ENCODE data around the gene ZNF236.

The ZNF236 gene

DNA sequence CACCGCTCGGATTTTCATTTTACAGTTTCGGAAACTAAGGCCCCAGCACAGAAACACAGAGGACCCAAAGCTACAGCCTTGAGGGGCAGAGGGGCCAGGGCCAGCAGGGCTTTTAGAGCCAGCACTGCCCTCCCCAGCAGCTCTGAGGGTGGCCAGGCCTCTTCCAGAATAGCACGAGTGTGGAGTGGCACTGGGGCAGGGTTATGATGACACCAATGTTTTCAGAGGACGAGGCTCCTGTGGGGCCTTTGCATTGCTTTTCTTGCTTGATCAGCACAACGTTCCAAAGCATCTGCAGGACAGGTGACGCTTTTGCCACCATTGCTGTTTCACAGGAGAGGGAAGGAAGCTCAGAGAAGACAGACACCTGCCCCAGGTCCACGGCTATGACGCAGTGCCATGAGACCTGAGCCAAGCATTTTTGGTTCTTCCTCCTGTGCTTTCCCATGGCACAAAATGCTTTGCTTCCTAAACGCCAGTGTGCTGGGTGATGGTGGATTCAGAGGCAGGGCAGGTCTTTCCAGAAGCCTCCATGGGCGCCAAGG is 183.4 kb downstream of the ZNF236 start:
- H3K4me1 ChIP-seq, result peaks cover 0 to 4% (median 0%) of the 10 kb centered on the region in 4 donors
- H3K9me3 ChIP-seq, result no peaks in the 10 kb centered on the region
- intact Hi-C loops (cut with DNase I; ENCODE audit: low total_unique reads), result no loop called here
- H3K27me3 ChIP-seq, result no peaks in the 10 kb centered on the region
- TF ChIP-seq CTCF (IDR thresholded peaks at IDR 0.05), result no peak
- DNase-seq, result no peak
- H3K36me3 ChIP-seq, result peaks cover 0 to 23% (median 0%) of the 10 kb centered on the region in 3 donors
- H3K27ac ChIP-seq, result no peak overlapping the region
- H3K4me3 ChIP-seq, result no peak overlapping the region

DNA sequence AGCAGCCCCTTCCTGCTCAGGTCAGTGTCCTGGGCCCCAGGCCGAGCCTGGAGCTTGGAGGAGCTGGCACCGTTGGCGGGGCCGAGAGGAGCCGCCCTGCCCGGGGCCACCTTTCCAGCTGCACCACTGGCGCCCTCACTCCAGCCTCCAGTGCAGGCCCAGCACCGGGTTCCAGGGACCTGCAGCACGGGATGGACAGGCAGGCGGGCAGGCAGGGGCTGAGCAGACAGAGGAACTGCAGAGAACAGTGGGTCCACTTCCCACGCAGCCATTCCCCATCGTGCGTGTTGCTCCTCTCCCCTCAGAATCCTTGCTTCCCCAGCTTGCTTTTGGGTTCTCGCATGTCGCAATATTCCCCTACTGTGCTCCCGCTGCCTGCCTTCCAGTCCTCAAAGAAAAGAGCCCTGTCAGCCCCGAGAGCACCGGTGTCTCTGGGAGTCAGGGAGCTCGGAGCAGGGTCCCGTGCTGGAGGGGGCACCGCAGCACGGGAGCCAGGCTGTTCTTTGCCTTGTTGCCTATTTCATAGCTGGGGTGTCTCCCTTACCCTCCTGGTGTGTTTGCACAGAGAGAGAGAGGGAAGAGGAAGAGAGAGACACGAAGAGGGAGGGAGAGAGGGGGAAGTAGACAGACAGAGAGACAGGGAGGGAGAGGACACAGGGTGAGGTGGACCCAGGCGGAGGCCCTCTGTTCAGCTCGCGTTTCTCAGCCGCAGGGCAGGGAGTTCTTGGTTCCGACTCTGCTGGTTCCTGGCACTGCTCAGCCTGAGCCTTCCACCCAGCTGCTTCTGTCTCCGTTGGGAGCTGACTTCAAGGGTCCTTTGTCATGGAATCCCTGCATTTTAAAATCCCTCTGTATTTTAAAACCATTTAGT is 184.2 kb downstream of the ZNF236 start:
- intact Hi-C loops (cut with DNase I; ENCODE audit: low total_unique reads), result no loop called here
- H3K27me3 ChIP-seq, result no peaks in the 10 kb centered on the region
- no peaks in the 10 kb centered on the region for H3K9me3 ChIP-seq
- no peak for TF ChIP-seq CTCF (IDR thresholded peaks at IDR 0.05)
- H3K36me3 ChIP-seq, result peaks cover 0 to 27% (median 0%) of the 10 kb centered on the region in 3 donors
- no peak overlapping the region for H3K4me3 ChIP-seq
- no peak for DNase-seq
- H3K27ac ChIP-seq, result no peak overlapping the region
- H3K4me1 ChIP-seq, result no peaks in the 10 kb centered on the region

GRCh38 chr18:77007251-77007650 is 184.9 kb downstream of the ZNF236 start:
- H3K27ac ChIP-seq, result no peak overlapping the region
- intact Hi-C loops (cut with DNase I; ENCODE audit: low total_unique reads), result no loop called here

DNA sequence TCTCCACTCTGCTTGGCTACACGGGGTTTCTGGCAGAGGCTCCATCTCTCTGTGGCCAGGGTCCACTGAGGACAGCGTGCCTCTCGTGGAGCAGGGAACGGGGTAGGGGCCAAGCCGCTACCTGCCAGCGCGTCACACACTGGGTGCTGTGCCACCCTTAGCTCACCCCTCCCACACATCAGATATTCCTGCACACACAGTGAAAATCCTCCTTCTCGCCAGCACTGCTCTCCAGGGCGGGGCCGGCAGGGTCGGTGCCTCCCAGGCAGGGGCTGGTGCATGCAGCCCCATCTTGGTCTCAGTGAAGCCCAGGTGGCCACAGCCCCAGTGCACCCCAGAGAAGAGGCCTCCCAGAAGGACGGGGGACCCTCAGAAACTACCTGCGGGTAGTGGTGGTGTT is 185.6 kb downstream of the ZNF236 start:
- no peak overlapping the region for H3K27ac ChIP-seq
- H3K4me3 ChIP-seq, result no peak overlapping the region
- intact Hi-C loops (cut with DNase I; ENCODE audit: low total_unique reads), result no loop called here
- TF ChIP-seq CTCF (IDR thresholded peaks at IDR 0.05), result no peak
- H3K9me3 ChIP-seq, result no peaks in the 10 kb centered on the region
- peak in 1 of 2 donors; percentile 12 for DNase-seq
- H3K4me1 ChIP-seq, result no peaks in the 10 kb centered on the region
- H3K27me3 ChIP-seq, result no peaks in the 10 kb centered on the region
- peaks cover 0 to 33% (median 0%) of the 10 kb centered on the region in 3 donors for H3K36me3 ChIP-seq

More at GRCh38 chr18:77007251-77007650, 184.9 kb downstream of the ZNF236 start:
- H3K36me3 ChIP-seq, result peaks cover 0 to 32% (median 0%) of the 10 kb centered on the region in 3 donors
- no peak for TF ChIP-seq CTCF (IDR thresholded peaks at IDR 0.05)
- no peaks in the 10 kb centered on the region for H3K9me3 ChIP-seq
- no peaks in the 10 kb centered on the region for H3K4me1 ChIP-seq
- DNase-seq, result peak in 1 of 2 donors; percentile 13
- no peak overlapping the region for H3K4me3 ChIP-seq
- H3K27me3 ChIP-seq, result no peaks in the 10 kb centered on the region

- no peak overlapping the region for H3K27ac ChIP-seq
- no peak overlapping the region for H3K4me3 ChIP-seq
- H3K4me1 ChIP-seq, result peaks cover 0 to 1% (median 0%) of the 10 kb centered on the region in 4 donors
- H3K9me3 ChIP-seq, result no peaks in the 10 kb centered on the region
- no peak for DNase-seq
- H3K36me3 ChIP-seq, result peaks cover 0 to 33% (median 0%) of the 10 kb centered on the region in 3 donors
- H3K27me3 ChIP-seq, result no peaks in the 10 kb centered on the region
- TF ChIP-seq CTCF (IDR thresholded peaks at IDR 0.05), result no peak
- intact Hi-C loops (cut with DNase I; ENCODE audit: low total_unique reads), result no loop called here
Observed at GRCh38 chr18:77008576-77009315, 186.4 kb downstream of the ZNF236 start.
